ENCODE results near the gene ZFP57.

DNA sequence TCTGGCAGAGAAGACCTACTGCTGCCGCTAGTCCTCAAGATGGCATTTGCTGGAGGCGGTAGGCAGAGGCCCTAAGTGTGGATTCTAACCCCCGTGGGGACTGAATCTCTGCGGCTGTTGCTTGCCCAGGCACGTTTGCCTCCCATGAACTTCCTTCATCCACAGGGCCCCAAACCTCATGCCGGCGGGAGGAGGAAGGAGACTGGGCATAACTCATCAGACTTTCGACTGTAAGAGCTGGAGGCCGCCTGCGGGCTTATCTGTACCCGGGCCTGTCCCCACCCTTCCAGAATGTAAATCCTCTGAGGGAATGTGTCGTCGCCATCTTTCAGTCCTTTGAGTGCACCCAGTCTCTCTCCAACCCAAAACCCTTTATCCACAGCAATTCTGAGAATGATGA lies 990 bp downstream of the ZFP57 start:
- TF ChIP-seq, protein P1, sequence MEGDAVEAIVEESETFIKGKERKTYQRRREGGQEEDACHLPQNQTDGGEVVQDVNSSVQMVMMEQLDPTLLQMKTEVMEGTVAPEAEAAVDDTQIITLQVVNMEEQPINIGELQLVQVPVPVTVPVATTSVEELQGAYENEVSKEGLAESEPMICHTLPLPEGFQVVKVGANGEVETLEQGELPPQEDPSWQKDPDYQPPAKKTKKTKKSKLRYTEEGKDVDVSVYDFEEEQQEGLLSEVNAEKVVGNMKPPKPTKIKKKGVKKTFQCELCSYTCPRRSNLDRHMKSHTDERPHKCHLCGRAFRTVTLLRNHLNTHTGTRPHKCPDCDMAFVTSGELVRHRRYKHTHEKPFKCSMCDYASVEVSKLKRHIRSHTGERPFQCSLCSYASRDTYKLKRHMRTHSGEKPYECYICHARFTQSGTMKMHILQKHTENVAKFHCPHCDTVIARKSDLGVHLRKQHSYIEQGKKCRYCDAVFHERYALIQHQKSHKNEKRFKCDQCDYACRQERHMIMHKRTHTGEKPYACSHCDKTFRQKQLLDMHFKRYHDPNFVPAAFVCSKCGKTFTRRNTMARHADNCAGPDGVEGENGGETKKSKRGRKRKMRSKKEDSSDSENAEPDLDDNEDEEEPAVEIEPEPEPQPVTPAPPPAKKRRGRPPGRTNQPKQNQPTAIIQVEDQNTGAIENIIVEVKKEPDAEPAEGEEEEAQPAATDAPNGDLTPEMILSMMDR (IDR thresholded peaks at IDR 0.05), result no peak
- no peak for TF ChIP-seq POLR2A (IDR thresholded peaks at IDR 0.05)
